Medulla oblongata (tissue), 1 donor: ENCODE data around the gene METTL5.
"Not testable (repeated sequence)": the region's sequence is repeated elsewhere in the genome, so short reads cannot be mapped to it uniquely, and the experiment has no call there.

Source experiments
- DNase-seq: peaks from one replicate; pipeline ENCODE4 v3.0.0-alpha.2; 2015; ENCODE audit errors: extremely low spot score

METTL5 gene

DNA sequence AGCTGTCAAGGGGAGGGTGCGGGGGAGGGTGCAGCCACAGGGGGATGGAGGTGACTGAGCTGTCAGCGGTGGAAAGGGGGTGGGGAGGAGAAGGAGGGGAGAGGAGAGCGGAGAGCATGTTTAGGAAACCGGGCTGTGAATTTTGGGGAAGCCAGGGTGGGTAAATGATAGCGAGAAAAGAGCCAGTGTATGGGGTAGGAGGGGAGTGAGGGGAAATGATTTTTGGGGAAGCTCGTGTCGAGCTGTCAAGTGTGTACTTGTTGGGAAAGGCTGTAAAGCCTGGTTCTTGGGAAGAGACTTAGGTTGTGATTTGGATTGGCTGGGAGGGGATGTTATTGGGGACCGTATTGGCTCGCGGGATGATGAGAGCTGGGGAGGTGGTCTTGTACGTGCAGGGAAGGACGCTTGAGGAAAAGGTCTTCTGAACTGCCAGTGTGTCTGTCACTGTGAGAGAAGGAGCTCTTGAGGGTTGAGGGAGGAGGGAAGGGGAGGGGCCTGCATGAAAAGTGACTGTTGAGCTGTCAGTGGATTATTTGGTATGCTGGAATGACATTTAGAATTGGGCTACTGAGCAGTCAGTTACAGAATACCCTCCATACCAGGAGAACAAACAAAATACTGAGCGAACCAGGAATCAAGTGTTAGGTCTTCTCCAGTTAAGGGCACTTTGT lies 3.6 kb upstream of the METTL5 start:
- peak; percentile 76 for DNase-seq

DNA sequence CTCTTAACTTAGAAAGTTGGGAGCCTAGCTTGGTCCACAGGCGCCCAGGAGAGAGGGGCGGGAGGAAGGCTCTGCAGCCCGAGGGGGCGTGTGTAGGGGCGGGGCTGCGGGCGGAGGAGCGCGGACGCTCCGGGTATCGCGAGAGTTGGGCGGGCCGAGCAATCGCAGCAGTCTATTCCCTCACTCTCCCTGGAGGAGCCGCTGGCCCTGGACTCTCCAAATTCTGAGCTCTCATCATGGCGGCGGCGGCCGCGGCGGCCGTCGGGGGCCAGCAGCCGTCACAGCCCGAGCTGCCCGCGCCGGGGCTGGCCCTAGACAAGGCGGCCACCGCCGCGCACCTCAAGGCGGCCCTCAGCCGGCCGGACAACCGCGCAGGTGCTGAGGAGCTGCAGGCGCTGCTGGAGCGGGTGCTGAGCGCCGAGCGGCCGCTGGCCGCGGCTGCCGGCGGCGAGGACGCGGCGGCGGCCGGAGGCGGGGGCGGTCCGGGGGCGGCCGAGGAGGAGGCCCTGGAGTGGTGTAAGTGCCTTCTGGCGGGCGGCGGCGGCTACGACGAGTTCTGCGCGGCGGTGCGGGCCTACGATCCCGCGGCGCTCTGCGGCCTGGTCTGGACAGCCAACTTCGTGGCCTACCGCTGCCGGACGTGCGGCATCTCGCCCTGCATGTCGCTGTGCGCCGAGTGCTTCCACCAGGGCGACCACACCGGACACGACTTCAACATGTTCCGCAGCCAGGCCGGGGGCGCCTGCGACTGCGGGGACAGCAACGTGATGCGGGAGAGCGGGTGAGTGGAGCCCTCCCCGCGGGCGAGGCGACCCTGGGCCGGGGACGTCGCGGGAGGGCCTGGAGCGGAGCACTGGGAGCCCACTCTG lies 2.8 kb upstream of the METTL5 start, which contains the start of gene UBR3:
UBR3 (plus strand) TSS at position 183 of the 869 bp plus-strand sequence; CDS start at position 237, 54 bp downstream.
- DNase-seq = peak; percentile 95

DNA sequence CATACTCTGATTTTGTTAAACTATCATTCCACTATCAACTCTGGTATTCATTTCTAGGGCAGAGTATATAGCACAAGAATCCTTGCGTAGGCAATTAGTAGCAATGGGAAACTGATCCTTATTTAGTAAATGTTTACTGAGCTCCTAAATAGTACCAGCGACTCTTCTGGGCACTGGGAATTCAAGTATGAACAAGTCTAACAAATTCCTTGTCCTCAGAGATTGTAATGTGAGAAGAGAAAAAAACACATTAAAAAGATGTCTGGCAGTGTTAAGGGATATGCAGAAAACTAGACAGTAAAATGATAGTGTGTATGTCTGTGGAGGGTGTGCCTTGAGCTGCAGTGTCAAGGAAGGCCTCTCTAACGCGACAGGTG lies 721 bp downstream of the METTL5 start:
- DNase-seq = no peak

DNA sequence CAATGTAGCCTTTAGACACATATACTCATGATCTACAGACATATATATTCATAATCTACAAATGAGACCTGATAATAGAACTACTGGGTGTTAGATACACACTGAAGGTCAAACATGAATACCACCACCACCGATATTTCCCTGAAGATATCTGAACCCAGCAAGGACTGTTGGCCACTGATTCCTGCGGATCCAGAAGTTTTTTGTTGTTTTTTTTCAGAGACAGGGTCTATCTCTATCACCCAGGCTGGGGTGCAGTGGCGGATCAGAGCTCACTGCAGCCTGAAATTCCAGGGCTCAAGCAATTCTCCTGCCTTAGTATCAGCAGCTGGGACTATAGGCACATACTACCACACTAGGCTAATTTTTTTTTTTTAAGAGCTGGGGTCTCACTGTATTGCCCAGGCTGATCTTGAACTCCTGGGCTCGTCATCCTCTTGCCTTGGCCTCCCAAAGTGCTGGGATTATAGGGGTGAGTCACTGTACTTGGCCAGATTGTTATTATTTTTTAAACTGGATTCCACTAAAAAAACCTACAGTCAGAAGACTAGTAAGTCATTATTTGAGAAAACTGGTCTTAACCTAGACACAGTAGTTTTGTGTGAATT lies 1.8 kb downstream of the METTL5 start:
- no peak for DNase-seq

DNA sequence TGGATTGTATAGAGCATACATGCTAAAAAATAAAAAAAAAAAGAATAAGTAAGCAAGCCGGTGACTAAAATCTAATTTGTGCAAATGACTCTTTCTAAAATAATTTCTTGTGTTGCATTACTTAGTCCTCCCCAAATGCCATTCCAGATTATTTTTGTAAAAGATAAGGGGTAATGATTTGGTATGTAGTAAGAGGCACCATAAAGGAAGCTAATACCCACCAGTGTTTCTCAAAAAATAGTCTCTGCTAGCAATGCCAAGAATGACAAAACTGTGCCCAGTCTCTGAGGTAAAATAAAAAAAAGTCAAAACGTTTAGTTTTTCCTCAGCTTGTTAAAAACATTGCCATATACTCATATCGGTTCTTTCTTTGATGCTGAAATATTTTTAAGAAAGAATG lies 2.7 kb downstream of the METTL5 start:
- no peak for DNase-seq

DNA sequence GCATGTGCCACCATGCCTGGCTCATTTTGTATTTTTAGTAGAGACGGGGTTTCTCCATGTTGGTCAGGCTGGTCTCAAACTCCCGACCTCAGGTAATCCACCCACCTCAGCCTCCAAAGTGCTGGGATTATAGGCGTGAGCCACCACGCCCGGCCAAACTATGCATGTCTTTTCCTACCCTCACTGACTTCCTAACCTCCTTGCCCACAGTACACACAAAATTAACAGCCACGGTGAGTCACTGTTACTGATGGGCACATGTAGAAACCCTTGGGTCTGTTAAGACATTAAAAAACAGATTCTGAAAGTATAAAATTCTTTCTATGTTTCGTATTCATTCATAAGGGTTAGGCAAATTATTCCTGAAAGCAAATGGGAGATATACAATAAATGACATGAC lies 4.6 kb downstream of the METTL5 start:
- DNase-seq = not testable (repeated sequence)

DNA sequence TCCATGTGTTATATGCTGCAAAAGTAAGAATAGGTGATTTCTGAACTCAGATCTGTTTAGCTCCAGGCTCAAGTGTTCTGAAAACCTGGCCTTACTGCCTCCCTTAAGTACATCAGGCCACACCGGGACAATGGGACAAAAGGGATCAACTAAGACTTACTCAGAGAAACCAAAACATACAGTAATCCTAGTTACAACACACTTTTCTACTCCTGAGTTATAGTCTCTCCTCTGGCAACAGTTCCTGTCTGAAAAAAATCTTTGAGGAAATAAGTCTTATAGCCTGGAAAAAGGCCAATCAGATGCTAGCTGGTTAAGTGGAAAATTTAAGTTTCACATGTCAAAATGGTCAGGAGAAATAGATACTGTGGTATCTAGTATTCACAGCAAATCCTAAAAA lies 5.6 kb downstream of the METTL5 start:
- DNase-seq = no peak

DNA sequence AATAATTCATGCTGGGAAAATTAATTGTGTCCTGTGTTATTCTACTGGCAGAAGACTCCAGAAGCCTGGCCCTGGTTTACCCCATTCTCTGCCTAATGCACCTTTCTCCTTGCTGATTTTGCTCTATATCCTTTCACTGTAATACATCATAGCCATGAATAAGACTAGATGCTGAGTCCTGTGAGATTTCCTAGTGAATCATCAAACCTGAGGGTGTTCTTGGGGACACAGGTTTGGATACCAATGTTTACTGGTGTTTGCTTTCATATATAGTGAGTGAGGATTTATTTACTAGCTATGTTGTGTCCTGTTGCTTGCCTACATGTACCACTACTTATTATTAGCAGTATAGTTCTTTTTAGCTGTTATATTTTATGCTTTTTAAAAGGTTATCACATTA lies 6.5 kb downstream of the METTL5 start:
- DNase-seq = no peak

DNA sequence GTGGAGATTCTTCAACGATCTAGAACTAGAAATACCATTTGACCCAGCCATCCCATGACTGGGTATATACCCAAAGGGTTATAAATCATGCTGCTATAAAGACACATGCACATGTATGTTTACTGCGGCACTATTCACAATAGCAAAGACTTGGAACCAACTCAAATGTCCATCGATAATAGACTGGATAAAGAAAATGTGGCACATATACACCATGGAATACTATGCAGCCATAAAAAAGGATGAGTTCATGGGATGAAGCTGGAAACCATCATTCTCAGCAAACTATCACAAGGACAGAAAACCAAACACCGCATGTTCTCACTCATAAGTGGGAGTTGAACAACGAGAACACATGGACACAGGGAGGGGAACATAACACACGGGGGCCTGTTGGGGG lies 7.3 kb downstream of the METTL5 start:
- not testable (repeated sequence) for DNase-seq

DNA sequence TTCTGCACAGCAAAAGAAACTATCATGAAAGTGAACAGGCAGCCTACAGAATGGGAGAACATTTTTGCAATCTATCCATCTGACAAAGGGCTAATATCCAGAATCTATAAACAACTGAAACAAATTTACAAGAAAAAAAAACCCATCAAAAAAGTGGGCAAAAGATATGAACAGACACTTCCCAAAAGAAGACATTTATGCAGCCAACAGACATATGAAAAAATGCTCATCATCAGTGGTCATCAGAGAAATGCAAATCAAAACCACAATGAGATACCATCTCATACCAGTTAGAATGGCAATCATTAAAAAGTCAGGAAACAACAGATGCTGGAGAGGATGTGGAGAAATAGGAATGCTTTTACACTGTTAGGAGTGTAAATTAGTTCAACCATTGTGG lies 7.7 kb downstream of the METTL5 start:
- not testable (repeated sequence) for DNase-seq

DNA sequence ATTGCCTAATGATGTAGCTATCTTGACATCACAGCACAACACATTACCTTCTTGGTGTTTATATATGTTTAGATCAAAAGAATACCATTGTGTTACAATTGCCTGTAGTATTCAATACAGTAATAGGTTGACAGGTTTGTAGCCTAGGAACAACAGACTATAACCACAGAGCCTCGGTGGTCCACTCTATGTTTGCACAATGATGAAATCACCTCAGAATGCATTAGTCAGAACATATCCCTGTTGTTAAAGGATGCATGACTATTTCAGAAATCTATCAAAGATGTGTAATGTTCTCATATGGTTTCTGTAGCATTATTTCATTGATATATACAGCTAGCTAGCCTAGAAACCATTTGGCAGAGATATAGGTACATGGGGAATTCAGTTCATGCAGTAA lies 8.9 kb downstream of the METTL5 start:
- DNase-seq = no peak

DNA sequence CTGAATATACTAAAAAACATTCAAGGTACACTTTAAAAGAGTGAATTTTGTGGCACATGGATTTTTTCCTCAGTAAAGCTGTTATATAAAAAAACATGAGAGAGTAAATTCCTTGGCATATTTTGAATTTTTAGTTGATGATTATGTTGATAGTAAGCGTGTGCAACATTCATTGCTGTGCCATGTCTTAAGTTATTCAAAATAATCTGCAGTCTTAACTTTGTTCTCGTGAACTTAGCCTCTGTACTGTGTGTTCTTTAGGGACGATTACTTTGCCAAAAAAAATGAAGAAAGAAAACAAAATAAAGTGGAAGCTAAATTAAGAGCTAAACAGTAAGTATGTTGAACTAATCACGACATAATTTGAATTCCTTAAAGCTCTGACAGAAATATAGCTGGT lies 16.5 kb downstream of the METTL5 start:
- DNase-seq = no peak

DNA sequence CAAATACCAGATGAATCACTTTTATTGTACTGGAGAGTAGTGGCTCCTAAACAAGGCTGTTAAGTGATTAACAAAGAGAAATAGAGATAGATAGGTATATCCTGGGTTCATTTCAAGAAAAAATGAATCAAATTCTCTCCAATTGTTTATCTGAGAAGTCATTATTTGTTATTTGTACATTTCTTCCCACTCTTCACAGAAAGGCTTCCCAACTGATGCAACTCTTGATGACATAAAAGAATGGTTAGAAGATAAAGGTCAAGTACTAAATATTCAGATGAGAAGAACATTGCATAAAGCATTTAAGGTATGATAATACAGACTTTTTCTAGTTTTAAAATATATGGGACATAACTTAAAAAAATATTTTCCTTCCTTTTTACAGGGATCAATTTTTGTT lies 18.1 kb downstream of the METTL5 start:
- no peak for DNase-seq

DNA sequence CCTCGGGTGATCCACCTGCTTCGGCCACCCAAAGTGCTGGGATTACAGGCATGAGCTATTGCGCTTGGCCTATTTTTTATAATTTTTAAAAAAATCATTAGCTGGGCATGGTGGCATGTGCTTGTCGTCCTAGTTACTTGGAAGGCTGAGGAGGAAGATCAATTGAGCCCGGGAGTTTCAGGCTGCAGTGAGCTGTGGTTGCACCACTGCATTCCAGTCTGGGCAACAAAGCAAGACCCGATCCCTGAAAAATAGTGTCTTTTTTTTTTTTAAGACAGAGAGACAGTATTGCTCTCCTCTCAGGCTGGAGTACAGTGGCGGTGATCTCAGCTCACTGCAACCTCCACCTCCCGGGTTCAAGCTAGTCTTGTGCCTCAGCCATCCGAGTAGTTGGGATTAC lies 21.2 kb downstream of the METTL5 start:
- DNase-seq = no peak

DNA sequence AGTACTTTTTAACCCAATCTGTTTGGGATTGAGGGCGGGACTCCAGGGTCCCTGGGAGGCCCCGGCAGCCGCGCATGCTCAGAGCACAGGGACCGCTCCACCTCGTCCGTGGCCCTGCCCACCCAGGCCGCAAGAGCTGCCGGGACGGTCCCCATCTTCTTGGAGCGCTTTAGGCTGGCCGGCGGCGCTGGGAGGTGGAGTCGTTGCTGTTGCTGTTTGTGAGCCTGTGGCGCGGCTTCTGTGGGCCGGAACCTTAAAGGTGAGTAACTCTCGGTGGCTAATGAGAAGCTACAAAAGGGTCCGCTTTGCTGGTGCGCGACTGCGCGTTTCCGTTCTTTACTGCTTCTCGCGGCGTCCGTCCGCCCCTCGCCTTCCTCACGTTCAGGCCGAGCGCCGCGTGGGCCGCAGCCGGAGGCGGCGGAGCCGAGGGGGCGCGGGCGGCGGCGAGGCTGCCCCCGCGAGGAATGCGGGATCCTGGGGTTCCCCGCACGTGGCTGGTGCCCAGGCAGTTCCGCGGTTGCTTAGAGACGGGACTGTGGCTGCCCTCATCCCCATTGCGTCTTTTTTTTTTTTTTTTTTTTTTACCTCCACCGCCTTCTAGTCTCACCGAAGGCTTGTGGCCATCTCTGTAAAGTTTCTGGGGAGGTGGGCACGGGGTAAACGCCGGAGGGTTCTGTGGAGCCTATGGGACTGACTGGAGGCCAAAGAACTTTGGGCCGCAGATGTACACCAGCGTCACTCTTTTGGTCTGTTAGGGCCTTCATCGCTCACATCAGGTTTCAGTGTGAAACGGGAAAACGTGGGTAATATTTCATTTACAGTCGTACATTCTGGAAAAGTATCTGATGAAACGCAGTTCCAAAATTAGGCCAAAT lies 25.8 kb downstream of the METTL5 start, which contains the start of gene SSB:
SSB (plus strand) TSS at position 154 of the 875 bp plus-strand sequence. CDS start 2,090 bp downstream, outside the sequence.
- peak; percentile 92 for DNase-seq

DNA sequence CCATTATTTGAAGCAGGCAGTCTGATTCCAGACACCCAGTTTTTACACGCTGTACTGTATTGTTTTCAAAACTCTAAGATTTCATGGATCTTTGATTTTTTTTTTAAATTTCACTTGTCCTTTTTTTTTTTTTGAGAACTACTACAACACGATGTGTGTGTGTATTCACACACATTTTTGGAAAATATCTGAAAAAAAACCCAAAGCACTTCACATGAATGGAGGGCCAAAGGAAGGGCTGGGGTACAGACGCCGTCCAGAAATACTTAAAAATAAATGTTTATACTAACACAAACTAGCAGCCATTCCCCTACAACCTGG lies 26.3 kb downstream of the METTL5 start:
- DNase-seq = no peak

DNA sequence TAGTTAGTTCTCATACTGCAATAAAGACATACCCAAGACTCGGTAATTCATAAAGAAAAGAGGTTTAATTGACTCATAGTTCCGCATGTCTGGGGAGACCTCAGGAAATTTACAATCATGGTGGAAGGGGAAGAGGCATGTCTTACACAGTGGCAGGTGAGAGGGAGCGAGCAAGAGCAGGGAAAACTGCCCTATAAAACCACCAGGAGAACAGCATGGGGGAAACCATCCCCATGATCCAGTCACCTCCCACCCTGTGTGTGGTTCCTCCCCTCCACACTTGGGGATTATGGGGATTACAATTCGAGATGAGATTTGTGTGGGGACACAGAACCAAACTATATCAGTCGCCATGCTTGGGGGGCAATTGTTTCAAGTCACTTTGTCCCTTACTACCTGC lies 27.1 kb downstream of the METTL5 start:
- DNase-seq = no peak

DNA sequence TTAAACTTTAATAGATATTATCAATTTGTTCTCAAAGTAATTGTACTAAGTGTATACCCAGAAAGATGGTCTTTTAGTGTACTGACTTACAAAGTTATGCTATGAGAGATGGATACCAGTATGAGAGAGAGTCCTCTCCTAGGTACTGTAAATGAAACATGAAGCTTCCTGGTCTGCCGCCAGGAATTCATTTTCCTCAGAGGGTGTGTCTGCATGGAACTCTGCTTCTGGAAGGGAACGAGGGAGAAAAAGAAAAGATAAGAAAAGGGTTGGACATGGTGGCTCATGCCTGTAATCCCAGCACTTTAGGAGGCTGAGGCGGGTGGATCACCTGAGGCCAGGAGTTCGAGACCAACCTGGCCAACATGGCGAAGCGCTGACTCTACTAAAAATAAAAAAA lies 28.3 kb downstream of the METTL5 start:
- DNase-seq = no peak

DNA sequence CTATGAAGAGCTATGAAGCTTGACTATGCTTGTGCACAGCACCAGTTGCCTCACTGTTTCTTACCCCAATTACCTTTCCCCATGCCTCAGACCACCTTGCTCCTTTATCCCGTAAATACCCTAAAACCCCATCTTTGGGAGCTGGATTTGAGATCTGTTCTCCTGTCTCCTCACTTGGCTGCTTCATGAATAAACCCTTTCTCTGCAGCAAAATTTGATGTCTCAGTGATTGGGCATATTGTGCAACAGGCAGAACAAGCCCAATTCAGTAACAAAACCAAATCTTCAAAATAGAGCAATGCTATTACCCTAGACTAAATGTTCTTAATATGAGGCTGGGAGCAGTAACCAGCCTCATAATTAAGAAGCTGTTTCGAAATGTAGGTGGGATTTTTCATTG lies 29.5 kb downstream of the METTL5 start:
- DNase-seq = no peak

DNA sequence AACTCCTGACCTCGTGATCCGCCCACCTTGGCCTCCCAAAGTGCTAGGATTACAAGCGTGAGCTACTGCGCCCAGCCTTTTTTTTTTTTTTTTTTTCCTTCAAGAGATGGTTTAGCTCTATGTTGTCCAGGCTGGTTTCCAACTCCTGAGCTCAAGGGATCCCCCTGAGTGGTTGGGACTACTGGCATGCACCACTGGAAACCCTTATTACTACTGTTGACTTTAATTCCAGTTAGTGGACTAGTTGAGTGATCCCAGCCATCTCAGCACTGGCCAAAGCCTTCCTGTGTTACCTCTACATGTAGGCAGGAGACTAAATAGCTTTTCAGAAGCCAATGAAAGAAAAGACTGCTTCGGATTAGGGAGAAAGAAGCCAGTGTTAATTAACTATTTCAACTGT lies 34.1 kb downstream of the METTL5 start:
- no peak for DNase-seq

DNA sequence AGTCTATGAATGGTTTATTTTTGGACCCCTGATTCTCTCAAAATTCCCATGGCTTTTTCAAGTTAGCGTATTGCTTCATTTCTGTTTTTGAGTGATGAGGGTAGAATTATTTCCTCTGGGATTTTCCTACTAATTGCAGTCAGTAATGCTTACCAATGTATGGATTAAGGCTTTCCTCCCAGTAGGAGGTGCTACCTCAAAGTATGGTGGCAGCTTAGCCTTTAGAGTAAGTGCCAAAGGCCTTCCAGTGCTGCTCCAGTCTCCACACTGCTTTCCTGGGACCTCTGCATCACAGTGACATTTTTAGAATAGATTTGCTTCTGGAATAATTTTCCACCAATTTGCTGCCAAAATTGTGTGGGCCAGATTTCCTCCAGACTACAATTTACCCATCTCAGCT lies 42.2 kb downstream of the METTL5 start:
- DNase-seq = no peak
